Fibroblast of peridontal ligament (primary cell): Measurements from ENCODE around the gene CDX2.

Experiments
- DNase-seq: peaks from one replicate; pipeline ENCODE4 v3.0.0-alpha.2; 2010; ENCODE audit errors: extremely low read depth

CDX2 gene

DNA sequence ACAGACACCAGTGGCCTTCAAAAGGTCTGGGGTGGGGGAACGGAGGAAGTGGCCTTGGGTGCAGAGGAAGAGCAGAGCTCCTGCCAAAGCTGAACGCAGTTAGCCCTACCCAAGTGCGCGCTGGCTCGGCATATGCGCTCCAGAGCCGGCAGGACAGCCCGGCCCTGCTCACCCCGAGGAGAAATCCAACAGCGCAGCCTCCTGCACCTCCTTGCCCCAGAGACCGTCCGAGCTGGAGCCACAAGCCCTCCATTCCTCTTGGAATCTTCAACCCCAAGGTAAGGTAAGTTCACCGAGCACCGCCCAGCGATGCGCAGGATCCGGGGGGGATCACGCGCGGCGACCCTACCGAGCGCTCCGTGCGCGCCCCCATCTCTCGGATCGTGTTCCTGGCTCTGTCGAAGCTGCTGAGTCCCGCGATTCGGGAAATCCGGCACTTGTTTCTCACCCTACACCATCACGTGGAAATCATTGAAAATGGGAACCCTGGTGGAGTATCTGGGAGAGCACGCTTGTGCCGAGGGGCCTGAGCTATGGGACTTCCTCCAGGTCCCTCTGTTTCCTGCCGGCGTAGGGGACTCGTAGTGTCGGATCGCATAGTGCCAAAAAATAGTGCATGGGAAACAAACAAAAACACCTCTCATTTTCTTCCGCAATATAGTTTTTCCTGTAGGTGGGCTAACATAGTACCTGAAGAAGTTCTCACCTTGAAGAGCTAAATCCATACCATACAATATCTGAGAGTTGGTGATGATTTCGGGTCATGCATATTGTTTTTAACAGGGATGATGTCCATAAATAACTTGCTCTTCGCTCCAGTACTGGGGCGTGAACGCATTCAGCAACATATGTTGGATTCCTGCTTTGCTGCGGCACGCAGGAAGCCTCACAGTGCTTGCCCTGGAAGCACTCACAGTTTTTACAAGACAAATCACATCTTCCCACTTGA lies 40.0 kb downstream of the CDX2 start:
- DNase-seq, result no peak

DNA sequence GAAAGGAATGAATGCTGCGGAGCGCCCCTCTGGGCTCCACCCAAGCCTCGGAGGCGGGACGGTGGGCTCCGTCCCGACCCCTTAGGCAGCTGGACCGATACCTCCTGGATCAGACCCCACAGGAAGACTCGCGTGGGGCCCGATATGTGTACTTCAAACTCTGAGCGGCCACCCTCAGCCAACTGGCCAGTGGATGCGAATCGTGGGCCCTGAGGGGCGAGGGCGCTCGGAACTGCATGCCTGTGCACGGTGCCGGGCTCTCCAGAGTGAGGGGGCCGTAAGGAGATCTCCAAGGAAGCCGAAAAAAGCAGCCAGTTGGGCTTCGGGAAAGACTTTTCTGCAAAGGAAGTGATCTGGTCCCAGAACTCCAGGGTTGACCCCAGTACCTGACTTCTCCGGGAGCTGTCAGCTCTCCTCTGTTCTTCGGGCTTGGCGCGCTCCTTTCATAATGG lies 40.7 kb downstream of the CDX2 start:
- no peak for DNase-seq

DNA sequence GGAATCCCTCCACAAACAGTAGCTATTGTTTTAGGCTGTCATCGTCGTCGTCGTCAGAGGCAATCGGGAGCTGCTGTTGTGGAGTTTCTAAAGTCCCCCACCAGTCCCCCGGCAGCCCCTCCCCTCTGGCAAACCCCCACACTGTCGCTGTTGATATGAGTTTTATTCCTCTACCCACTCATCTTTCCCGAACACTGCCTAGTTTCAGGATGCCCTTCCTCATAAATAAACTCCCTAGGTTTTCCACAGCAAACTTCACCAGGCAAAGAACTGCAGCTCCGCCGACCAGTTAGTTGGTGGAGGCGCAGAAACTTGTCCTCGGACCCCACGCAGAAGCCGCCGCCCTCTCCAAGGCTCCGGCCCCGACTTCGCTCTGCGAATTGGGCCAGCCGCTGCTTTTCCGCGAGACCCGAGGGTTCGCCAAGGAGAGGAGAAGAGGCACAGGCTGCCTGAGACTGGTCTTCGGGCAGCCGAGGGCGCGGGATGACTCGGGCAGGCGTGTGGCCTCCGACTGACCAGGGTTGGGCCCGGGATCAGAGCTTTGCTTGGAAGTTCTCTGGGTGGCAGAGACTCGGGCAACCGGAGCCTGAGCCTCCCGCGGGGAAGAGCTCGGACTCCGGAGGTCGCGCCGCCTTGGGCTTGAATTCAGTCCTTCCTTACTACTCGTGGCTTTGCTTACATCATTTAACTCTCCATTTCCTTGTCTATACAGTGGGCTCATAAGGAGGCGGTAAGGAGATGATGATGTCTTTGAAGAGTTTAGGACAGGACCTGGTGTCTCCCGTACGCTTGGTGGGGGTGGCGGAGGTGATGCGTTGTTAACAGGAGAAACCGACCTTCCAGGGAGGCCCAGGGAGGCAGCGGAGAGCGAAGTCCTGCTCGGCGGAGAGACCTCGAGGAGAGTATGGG lies 41.4 kb downstream of the CDX2 start:
- no peak for DNase-seq

DNA sequence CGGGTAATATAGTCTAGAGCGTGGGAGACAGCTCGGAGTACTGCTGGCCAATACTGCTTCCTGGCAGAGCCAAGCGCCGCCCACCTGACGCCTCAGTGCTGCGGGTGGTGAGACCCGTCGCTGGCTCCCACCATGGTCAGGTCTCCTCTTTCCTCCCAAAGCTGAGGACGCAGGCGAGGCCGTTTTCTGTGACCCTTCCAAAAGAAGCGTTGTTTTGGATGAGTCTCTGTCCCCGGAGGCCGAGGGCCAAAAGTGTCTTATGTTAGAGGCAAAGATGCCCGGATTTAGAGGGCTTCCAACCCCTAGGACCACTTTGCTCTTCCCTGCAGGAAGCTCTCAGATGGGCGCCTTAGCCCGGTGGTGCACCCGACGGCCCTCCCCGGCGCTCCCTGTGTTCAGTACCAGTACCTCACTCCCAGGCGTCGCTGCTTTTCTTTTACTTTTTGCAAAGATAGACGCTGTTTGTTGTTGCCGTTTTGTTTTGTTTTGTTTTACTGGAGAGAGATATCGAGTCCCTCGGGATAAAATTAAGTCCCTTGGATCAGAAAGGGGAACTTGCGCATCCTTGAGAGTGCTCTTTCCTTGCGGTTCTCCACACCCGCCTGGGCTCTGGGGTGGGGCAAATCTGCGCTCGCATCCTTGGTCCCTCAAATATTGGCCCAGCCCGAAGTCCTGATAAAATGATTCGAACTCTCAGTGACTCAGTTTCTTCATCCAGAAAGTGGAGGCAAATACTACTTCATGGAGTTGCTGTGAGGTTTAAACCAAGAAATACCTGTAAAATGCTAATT lies 42.3 kb downstream of the CDX2 start:
- DNase-seq, result no peak

DNA sequence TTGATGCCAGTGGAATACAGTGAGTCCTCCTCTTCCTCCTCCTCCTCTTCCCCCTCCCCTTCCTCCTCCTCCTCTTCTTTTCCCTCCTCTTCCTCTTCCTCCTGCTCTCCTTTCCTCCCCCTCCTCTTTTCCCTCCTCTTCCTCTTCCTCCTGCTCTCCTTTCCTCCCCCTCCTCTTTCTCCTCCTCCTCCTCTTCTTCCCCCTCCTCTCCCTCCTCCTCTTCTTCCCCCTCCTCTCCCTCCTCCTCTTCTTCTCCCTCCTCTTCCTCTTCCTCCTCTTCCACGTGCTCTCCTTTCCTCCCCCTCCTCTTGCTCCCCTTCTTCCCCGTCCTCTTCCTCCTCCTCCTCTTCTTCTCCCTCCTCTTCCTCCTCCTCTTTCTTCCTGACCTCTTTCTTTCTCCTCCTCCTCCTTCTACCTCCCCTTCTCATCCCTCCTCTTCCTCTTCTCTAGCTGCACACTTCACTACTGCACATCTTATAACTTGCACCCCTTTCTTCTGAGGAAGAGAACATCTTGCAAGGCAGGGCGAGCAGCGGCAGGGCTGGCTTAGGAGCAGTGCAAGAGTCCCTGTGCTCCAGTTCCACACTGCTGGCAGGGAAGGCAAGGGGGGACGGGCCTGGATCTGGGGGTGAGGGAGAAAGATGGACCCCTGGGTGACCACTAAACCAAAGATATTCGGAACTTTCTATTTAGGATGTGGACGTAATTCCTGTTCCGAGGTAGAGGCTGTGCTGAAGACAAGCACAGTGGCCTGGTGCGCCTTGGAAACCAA lies 43.7 kb downstream of the CDX2 start:
- DNase-seq, result no peak

DNA sequence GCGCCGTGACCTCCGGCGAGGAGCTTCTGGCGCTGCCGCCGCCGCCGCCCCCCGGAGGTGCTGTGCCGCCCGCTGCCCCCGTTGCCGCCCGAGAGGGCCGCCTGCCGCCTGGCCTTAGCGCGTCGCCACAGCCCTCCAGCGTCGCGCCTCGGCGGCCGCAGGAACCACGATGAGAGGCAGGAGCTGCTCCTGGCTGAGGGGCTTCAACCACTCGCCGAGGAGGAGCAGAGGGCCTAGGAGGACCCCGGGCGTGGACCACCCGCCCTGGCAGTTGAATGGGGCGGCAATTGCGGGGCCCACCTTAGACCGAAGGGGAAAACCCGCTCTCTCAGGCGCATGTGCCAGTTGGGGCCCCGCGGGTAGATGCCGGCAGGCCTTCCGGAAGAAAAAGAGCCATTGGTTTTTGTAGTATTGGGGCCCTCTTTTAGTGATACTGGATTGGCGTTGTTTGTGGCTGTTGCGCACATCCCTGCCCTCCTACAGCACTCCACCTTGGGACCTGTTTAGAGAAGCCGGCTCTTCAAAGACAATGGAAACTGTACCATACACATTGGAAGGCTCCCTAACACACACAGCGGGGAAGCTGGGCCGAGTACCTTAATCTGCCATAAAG lies 44.5 kb downstream of the CDX2 start:
- DNase-seq, result no peak

DNA sequence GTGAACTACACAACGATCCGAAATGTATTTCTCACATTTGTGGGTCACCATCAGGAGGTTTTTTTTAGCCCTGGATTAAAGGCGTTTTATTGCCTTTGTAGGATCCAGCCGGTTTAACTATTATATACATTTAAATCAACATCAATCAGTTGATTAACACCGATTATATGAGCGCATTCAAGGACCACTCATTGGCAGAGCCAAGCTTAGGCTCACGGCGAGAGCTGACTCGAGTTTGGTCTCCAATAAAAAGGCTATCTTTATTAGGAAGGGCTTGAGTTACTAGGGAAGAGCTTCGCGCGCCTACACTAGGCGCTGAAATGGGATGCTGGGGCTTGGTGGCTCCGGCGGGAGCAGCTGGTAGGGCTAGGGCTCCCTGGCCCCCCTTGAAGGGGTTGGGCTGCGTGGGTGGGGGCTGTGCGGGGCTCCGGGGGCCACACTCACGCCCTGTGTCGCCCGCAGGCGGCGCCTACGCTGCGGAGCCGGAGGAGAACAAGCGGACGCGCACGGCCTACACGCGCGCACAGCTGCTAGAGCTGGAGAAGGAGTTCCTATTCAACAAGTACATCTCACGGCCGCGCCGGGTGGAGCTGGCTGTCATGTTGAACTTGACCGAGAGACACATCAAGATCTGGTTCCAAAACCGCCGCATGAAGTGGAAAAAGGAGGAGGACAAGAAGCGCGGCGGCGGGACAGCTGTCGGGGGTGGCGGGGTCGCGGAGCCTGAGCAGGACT lies 45.2 kb downstream of the CDX2 start:
- DNase-seq, result no peak

DNA sequence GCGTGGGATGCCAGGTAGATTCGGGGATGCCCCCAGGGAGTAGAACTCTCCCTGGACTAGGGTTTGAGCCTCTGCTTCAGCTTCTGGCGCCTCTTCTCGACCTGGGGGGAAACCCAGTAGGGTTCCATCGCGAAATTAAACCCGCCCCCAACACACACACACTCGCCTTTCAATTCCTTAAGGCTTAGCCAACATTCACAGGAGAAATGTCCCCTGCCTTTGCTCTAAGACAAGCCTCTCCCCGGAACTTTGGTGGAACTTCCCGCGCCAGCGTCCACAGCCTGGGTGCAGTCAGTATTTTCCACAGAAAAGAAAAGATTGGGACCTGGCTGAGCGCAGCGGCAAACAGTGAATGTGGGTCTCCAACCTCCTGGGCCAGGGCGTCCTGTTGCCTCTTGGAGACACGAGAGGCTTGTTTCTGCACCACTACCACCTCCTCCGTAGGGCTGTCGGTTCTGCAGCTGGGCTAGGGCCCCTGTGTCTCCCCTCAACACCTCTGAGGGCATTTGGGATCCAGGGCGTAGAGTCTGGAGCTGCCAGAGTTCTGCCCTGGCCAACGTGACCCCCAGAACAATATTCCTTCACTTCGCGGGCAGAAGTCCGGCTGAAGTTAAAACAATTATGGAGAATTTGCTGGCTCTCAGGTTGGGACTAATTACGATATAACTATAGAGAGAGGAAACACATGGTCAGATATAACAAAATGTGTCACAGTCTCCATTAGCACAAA lies 46.1 kb downstream of the CDX2 start:
- DNase-seq, result no peak

DNA sequence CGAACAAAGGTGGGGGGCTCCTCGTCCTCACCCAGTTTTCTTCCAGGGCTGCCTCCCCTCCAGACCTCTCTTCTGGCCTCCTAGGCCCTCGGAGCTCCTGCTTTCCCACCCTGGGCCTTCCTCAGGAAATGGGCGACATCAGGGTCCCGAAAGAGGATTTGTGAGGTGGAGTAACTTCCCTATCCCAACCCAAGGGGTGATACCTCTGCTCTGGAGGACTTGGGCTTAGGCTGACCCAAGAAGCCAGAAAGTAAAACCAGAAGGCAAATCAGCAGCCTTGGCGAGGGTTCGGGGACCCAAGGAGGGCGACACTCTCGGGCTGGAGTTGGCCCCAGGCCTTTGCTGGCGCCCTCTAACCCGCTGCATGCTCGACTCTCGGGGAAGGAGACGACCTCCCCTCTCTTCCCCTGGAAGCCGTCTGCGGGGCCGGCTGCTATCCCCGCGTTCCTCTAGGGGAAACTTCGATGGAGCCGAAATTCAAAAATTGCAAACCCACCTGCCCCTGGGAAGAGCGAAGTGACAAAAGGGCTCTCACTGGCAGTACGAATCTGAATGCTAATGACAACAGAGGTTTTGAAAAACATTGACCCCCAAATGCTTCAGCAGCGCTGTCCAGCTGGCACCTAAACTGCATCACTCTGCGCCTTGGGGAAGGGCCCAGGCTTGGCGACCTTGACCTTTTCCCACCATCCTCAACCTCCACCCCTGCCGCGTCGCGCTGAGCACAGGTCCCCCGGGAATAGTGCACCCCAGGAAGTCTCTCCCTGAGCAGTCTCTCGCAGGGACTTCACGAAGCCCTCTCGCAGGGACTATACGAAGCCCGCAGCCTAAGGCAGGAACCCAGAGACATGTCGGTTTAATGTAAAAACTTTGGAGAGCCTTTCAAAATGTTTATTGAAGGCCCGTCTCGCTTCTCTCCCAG lies 46.9 kb downstream of the CDX2 start:
- no peak for DNase-seq

DNA sequence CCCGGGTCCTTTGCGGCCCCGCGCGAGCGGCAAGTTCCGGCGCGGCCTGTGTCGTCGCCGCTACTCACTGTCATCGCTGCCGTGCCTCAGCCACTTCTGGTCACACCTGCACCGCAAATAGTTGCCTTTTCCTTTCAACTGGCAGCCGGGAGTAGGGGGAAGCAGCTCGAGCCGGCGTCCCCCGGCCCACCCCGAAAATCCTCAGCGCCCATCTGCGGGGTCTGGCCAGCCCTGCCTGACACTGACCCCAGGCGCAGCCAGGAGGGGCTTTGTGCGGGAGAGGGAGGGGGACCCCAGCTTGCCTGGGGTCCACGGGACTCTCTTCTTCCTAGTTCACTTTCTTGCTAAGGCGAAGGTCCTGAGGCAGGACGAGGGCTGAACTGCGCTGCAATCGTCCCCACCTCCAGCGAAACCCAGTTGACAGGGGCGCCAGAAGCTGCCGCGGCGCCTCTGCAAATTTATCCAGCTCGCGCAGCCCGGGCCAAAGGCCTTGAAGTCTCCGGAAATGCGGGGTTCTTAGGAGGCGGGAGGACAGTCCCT lies 47.6 kb downstream of the CDX2 start:
- DNase-seq, result no peak

DNA sequence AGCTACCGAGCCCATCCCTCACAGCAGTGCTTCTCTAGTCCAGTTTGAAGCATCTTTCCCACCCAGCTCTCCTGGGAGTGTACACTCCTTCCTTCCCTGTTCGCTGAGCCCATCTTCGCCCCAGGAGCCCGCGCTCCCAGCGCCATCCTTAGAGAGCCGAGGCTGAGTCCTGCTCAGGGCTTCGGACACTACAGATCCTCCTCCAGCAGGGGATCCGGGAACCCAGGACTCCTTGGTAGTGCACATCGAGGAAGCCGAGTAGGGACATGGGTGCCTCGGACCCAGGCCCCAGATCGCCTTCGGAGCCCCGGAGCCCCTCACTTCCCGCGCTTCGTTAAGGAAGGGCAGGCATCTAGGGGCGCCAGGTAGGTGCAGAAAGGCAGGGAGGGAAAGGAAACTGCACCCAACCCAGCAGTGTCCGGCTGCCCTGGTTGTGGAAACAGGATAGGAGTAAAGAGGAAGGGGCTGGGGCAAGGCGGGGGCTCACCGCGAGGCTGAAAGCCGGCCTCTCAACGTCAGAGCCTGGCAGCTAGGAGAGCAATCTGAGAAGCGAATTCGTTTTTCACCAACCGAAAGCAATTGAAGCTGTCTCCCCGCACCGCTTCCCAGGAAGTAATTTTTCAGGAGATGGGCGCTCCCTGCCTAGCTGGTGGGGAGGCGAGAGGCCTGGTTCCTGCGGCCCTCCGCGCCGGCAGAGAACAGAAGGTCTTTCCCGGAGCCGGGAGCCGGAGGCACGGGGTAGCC lies 48.3 kb downstream of the CDX2 start:
- peak; percentile 7 for DNase-seq

DNA sequence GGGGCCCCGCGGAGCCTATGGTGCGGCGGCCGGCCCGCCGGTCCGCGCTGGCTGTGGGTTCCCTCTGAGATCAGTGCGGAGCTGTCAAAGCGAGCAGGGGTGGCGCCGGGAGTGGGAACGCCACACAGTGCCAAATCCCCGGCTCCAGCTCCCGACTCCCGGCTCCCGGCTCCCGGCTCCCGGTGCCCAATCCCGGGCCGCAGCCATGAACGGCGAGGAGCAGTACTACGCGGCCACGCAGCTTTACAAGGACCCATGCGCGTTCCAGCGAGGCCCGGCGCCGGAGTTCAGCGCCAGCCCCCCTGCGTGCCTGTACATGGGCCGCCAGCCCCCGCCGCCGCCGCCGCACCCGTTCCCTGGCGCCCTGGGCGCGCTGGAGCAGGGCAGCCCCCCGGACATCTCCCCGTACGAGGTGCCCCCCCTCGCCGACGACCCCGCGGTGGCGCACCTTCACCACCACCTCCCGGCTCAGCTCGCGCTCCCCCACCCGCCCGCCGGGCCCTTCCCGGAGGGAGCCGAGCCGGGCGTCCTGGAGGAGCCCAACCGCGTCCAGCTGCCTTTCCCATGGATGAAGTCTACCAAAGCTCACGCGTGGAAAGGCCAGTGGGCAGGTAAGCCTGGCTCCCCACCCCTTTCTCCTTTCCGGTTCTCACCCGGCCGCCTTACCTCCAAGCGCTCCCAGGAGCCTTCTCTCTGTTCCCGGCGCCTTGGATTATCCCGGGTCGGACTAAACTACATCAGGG lies 49.0 kb downstream of the CDX2 start, which contains the start of gene PDX1:
Gene PDX1, plus strand, starts transcription at position 67 of the 743 bp plus-strand sequence. Its CDS starts 139 bp downstream, at position 206.
- no peak for DNase-seq

DNA sequence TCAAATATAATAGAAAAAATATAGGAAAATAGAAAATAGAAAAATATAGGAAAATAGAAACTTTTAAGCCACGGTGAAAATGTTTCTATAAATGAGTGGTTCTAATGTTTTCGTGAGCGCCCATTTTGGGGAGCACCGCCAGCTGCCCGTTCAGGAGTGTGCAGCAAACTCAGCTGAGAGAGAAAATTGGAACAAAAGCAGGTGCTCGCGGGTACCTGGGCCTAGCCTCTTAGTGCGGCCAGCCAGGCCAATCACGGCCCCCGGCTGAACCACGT lies 49.5 kb downstream of the CDX2 start:
- no peak for DNase-seq

DNA sequence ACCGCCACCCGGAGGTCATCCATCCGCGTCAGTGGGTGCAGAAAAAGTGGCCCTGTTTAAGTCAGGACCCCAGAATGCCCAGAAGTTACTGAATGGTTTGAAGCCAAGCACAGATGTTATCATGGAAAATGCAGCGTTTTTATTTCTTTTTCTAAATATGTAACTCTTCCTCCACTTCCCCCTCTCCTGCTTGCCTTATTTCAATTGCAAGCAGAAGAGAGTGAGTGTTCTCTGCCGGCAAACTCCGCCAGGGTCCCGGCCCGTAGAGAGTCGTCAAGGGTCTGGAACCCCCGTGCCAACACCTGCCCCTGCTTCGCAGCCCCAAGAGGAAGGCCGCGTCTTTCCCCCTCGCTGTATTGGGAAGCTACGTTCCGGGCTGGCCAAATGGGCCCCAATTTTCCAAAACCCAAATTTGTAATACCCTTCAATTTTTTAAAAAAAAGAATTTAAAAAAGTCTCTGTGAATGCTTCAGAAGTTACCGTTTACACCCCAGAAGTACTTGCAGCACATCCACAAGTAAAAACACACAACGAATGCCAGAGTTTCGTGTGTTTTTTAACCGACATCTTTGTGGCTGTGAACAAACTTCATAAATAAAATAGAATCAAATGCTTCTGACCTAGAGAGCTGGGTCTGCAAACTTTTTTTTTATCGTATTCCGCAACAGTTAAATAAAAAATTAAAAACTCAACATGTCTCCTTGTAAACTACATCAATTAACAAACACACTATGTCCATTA lies 50.0 kb downstream of the CDX2 start:
- peak; percentile 4 for DNase-seq

DNA sequence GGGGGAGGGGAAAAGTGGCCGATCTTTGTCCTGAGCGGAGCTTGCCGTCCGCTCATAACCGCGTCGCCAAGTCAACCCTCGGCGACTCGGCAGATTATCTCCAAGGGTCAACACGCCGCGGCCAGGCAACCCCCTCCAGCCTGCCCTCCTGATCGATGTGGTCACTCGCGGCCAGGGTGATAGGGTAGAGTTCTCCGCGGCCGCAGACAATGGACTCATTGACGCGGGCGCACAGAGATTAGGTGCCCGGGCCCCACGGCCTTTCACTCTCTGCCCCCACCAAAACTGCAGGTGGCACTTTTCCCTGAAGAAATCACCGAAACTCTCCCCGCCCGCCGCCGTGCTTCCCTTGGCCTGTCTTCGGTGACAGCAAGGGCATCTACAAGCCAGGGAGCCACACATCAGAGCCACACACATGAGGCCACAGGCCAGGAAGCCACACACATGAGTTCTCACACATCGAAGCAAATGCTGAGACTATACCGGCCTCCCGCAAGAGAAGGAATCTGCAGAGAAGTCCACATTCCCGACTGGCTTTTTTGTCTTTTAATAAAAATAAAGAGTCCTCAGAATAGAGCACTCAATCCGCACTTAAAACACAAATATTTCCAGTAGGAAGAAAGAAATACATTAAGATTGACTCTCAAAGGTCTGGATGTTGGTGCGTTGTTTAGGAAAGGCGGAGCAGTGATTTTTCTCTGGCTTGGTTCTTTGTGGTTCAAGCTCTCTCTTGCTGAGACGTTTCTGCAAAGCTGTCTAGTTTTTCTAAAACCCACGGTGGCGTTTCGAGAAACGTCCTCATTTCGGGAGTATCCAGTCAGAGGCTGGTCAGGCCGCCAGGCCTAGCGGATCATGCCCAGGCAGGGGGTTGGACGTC lies 50.8 kb downstream of the CDX2 start:
- DNase-seq, result no peak
